ENCODE measurements around the gene ILDR1. TPM values are rescaled to one million over a fixed set of nuclear protein-coding genes. Genes with fewer than 3 reads are reported as not detected.
"Not testable (repeated sequence)": the region's sequence is repeated elsewhere in the genome, so short reads cannot be mapped to it uniquely, and the experiment has no call there.

Gene ILDR1
- total RNA-seq, 4 donors from 2014 or later: 1.9 TPM; not detected in 3

DNA sequence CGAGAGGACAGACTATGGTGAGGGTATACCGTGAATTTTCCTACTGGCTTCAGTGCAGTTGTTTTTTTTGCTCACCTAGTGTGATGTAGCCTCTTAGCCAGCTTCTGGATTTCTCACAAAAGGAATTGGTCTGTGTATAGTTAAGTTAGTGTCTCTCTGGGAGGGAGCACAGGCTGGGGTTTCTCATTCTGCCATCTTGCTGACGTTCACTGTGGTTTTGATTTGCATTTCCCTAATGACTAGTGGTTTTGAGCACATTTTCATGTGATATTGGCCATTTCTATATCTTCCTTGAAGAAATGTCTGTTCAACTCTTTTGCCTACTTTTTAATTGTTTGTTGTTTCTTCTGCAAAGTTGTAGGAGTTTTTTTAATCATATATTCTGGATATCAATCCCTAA lies 30.9 kb upstream of the ILDR1 start:
- intact Hi-C loops (cut with DNase I; ENCODE audit: low total_unique reads): no loop called here
- Histone ChIP-seq H3K27me3 (no peaks in the 10 kb centered on the region), H3K4me3 (no peak overlapping the region), H3K9me3 (no peaks in the 10 kb centered on the region), H3K4me1 (no peaks in the 10 kb centered on the region), H3K27ac (no peak overlapping the region), H3K36me3 (no peaks in the 10 kb centered on the region)
- TF ChIP-seq POLR2A (IDR thresholded peaks at IDR 0.05): no peak
- TF ChIP-seq, protein P1, sequence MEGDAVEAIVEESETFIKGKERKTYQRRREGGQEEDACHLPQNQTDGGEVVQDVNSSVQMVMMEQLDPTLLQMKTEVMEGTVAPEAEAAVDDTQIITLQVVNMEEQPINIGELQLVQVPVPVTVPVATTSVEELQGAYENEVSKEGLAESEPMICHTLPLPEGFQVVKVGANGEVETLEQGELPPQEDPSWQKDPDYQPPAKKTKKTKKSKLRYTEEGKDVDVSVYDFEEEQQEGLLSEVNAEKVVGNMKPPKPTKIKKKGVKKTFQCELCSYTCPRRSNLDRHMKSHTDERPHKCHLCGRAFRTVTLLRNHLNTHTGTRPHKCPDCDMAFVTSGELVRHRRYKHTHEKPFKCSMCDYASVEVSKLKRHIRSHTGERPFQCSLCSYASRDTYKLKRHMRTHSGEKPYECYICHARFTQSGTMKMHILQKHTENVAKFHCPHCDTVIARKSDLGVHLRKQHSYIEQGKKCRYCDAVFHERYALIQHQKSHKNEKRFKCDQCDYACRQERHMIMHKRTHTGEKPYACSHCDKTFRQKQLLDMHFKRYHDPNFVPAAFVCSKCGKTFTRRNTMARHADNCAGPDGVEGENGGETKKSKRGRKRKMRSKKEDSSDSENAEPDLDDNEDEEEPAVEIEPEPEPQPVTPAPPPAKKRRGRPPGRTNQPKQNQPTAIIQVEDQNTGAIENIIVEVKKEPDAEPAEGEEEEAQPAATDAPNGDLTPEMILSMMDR (IDR thresholded peaks at IDR 0.05): no peak
- no peak for DNase-seq

DNA sequence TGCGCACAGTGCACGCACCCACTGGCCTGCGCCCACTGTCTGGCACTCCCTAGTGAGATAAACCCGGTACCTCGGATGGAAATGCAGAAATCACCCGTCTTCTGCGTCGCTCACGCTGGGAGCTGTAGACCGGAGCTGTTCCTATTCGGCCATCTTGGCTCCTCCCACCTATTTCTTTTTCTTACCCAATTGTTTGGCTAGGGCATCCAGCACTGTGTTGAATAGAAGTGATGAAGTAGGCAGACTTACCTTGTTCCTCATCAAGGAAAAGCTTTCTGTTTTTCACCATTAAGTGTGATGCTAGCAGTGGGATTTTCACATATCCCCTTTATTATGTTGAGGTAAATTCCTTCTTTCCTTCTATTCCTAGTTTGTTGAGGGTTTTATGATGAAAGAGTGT lies 25.7 kb upstream of the ILDR1 start:
- H3K36me3 ChIP-seq; H3K27ac ChIP-seq; H3K4me1 ChIP-seq; DNase-seq; H3K9me3 ChIP-seq; H3K4me3 ChIP-seq; intact Hi-C loops (cut with DNase I; ENCODE audit: low total_unique reads); H3K27me3 ChIP-seq: not testable (repeated sequence)

DNA sequence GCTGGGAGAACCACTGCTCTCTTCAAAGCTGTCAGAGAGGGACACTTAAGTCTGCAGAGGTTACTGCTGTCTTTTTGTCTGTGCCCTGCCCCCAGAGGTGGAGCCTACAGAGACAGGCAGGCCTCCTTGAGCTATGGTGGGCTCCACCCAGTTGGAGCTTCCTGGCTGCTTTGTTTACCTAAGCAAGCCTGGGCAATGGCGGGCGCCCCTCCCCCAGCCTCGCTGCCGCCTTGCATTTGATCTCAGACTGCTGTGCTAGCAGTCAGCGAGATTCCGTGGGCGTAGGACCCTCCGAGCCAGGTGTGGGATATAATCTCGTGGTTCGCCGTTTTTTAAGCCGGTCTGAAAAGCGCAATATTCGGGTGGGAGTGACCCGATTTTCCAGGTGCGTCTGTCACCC lies 25.2 kb upstream of the ILDR1 start:
- H3K27me3 ChIP-seq; intact Hi-C loops (cut with DNase I; ENCODE audit: low total_unique reads); H3K36me3 ChIP-seq; H3K9me3 ChIP-seq; H3K27ac ChIP-seq; H3K4me1 ChIP-seq; H3K4me3 ChIP-seq; DNase-seq: not testable (repeated sequence)

DNA sequence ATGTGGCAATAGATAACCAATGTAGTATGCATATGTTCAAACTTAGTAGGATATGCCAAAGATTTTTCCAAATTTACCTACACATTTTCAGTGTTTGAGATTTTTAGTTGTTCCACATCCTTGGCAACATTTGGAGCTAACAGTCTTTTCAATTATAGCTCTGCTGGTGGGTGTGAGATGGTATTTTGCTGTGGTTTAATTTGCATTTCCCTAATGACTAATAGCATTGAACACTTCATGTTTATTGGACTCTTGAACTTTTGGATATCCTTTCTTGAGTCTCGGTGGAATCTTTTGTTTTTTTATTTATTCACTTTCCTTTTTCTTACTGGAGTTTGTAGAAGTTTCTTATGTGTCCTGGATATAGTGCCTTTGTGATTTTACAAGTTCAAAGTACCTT lies 11.0 kb upstream of the ILDR1 start:
- TF ChIP-seq POLR2A (IDR thresholded peaks at IDR 0.05): no peak
- TF ChIP-seq, protein P1 (IDR thresholded peaks at IDR 0.05): no peak
- Histone ChIP-seq H3K4me3 (no peak overlapping the region), H3K27ac (no peak overlapping the region), H3K4me1 (no peaks in the 10 kb centered on the region), H3K9me3 (no peaks in the 10 kb centered on the region), H3K36me3 (no peaks in the 10 kb centered on the region), H3K27me3 (no peaks in the 10 kb centered on the region)
- intact Hi-C loops (cut with DNase I; ENCODE audit: low total_unique reads): no loop called here
- no peak for DNase-seq

DNA sequence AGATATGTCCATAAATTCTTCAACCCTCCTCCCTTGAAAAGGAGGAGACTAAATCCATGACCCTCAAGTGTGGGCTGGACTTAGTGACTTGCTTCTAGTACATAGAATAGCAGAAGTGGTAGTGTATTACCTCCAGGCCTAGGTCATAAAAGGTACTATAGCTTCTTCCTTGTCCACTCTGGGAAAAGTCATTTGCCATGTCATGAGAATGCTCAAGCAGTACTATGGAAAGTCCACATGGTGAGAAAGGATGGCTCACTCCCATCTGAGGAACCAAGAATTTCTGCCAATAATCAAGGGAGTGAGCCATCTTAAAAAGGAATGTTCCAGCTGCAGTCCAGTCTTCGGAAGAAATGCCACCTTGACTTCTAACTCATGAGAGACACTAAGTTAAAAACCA lies 10.5 kb upstream of the ILDR1 start:
- Histone ChIP-seq H3K4me1 (no peaks in the 10 kb centered on the region), H3K9me3 (no peaks in the 10 kb centered on the region), H3K36me3 (no peaks in the 10 kb centered on the region), H3K27ac (no peak overlapping the region), H3K27me3 (no peaks in the 10 kb centered on the region), H3K4me3 (no peak overlapping the region)
- no peak for DNase-seq
- intact Hi-C loops (cut with DNase I; ENCODE audit: low total_unique reads): no loop called here
- TF ChIP-seq POLR2A (IDR thresholded peaks at IDR 0.05): no peak
- TF ChIP-seq, protein P1 (IDR thresholded peaks at IDR 0.05): no peak

DNA sequence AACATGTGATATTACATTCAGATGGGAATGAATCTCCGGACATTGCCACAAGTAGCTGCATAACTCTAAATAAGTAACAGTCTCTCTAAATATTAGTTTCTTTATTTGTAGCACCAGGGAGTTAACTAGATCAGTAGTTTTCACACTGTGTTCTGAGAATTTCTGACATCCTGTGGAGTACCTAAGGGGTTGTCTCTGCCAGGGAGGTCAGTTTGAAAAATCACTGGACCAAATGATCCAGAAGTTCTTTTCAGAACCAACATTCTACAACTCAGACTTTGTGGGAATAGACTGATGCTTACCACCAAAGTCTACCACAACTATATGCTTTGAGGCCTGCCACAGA lies 9.0 kb upstream of the ILDR1 start:
- Histone ChIP-seq H3K36me3 (no peaks in the 10 kb centered on the region), H3K27ac (no peak overlapping the region), H3K9me3 (no peaks in the 10 kb centered on the region), H3K4me3 (no peak overlapping the region), H3K4me1 (no peaks in the 10 kb centered on the region), H3K27me3 (no peaks in the 10 kb centered on the region)
- no peak for DNase-seq
- intact Hi-C loops (cut with DNase I; ENCODE audit: low total_unique reads): no loop called here
- TF ChIP-seq POLR2A (IDR thresholded peaks at IDR 0.05): no peak
- TF ChIP-seq, protein P1 (IDR thresholded peaks at IDR 0.05): no peak

Measured in uterus (tissue), 4 donors.